Measurements from ENCODE around the gene UBE3C.

DNA sequence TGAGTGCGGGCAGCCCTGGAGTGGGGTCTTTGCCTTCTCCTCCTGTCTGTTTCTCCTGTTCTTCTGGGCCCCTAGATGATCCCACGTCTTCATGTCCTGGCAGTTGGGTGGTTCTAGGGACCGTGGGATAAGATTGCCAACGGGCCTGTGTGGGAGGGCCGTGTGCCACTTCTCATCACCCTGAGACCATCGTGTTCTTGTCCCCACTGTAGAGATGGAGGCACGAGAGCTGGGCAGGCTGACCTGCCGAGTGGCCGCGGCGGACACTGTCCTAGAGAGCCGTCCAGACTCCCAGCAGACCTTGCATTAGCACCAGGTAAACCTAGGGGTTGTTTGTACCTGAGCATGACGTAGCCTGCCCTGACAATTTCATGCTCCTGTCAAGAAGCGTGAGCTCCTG lies 18.5 kb upstream of the UBE3C start:
- TF ChIP-seq, protein P1, sequence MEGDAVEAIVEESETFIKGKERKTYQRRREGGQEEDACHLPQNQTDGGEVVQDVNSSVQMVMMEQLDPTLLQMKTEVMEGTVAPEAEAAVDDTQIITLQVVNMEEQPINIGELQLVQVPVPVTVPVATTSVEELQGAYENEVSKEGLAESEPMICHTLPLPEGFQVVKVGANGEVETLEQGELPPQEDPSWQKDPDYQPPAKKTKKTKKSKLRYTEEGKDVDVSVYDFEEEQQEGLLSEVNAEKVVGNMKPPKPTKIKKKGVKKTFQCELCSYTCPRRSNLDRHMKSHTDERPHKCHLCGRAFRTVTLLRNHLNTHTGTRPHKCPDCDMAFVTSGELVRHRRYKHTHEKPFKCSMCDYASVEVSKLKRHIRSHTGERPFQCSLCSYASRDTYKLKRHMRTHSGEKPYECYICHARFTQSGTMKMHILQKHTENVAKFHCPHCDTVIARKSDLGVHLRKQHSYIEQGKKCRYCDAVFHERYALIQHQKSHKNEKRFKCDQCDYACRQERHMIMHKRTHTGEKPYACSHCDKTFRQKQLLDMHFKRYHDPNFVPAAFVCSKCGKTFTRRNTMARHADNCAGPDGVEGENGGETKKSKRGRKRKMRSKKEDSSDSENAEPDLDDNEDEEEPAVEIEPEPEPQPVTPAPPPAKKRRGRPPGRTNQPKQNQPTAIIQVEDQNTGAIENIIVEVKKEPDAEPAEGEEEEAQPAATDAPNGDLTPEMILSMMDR (IDR thresholded peaks at IDR 0.05; ENCODE audit: low read length), result no peak
- TF ChIP-seq EZH2phosphoT487 (IDR thresholded peaks at IDR 0.05; ENCODE audit: low read length), result no peak

Measured in MM.1S (cell line).